Measurements from ENCODE around the gene GNAO1.

DNA sequence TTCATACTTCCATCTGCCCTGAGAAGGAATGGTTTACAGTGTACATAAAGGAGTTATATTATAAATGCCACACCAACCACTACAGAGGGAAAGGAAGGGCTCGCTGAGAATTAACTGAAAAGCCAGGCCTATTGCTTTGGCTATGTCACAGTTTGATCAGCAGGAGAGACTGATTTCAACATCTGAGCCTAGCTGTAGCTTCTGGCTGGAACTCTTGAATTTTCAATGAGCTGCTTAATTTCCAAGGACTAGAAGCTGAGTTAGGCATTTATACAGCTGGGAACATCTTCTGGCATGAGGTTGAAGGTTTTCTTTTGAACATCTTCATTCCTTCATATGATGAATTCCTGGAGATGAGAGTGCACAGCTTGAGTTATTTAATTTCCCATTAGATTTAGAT lies 47.6 kb upstream of the GNAO1 start:
- TF ChIP-seq, protein P1, sequence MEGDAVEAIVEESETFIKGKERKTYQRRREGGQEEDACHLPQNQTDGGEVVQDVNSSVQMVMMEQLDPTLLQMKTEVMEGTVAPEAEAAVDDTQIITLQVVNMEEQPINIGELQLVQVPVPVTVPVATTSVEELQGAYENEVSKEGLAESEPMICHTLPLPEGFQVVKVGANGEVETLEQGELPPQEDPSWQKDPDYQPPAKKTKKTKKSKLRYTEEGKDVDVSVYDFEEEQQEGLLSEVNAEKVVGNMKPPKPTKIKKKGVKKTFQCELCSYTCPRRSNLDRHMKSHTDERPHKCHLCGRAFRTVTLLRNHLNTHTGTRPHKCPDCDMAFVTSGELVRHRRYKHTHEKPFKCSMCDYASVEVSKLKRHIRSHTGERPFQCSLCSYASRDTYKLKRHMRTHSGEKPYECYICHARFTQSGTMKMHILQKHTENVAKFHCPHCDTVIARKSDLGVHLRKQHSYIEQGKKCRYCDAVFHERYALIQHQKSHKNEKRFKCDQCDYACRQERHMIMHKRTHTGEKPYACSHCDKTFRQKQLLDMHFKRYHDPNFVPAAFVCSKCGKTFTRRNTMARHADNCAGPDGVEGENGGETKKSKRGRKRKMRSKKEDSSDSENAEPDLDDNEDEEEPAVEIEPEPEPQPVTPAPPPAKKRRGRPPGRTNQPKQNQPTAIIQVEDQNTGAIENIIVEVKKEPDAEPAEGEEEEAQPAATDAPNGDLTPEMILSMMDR (IDR thresholded peaks at IDR 0.05): no peak
- TF ChIP-seq POLR2A (IDR thresholded peaks at IDR 0.05): no peak
